ENCODE results near the gene ARHGAP15. TPM values are rescaled to one million over a fixed set of nuclear protein-coding genes. Genes with fewer than 3 reads are reported as not detected.

The ARHGAP15 gene
- total RNA-seq, 1 experiment from 2014 or later = 0.42 TPM

DNA sequence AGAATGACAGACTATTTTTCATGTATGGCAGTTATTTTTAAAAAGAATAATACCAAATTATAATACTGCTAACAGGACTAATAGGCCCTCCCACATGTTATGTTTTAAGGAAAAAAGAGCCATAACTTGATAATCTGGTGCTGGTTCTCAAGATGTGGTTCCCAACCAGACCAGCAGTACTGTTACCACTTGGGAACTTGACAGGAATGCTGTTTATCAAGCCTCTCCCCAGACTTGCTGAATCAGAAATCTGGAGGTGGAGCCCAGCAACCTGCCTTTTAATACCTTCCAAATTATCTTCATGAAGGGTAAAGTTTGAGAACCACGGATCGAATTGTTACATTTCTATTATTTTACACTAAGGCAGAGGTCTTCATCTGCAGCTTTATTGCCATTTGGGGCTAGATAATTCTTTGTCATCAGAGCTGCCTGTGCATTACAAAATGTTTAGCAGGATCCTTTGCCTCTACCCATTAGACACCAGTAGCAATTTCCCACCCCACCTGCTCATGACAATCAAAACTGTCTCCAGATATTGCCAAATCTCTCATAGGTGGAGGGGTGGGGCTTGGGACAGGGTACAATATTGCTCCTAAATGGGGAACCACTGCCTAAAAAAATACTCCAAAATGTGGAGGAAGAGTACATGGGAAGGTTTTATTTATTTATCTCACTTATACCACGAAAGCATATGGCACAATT lies 629.6 kb downstream of the ARHGAP15 start:
- no peaks in the 10 kb centered on the region for H3K9me3 ChIP-seq (ENCODE audit: control insufficient read depth in 1 of 2, insufficient read depth in 1 of 2, low read depth in 1 of 2, low read length in 2 of 2)
- H3K9me2 ChIP-seq (ENCODE audit: insufficient read depth) = no peaks in the 10 kb centered on the region
- DNase-seq (ENCODE audit: low read depth, low spot score) = no peak
- ATAC-seq = no peak
- H2AFZ ChIP-seq (ENCODE audit: low read depth, low read length, poor library complexity, severe bottlenecking) = no peak overlapping the region
- no peaks in the 10 kb centered on the region for H3K27me3 ChIP-seq (ENCODE audit: insufficient read depth, low read length)
- intact Hi-C loops (cut with micrococcal nuclease) = no loop called here
- H3K4me2 ChIP-seq (ENCODE audit: low read length) = no peak overlapping the region
- H3K9ac ChIP-seq (ENCODE audit: low read length) = no peak overlapping the region
- BruUV-seq (replicated peaks) = no TSS peak
- TF ChIP-seq POLR2A (IDR thresholded peaks at IDR 0.05; ENCODE audit: borderline replicate concordance, extremely low read depth, insufficient read depth, insufficient read length) (no peak), EGR1 (IDR thresholded peaks at IDR 0.05; ENCODE audit: low read depth) (no peak), CEBPB (IDR thresholded peaks at IDR 0.05; ENCODE audit: low read depth) (no peak)
- TF ChIP-seq, protein P1, sequence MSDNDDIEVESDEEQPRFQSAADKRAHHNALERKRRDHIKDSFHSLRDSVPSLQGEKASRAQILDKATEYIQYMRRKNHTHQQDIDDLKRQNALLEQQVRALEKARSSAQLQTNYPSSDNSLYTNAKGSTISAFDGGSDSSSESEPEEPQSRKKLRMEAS (IDR thresholded peaks at IDR 0.05) = no peak
- H3K79me2 ChIP-seq (ENCODE audit: insufficient read depth, low read length) = no peaks in the 10 kb centered on the region
- no peak overlapping the region for H3K27ac ChIP-seq (ENCODE audit: low read depth, low read length)
- ChIA-PET POLR2A (no interaction called here), CTCF (no interaction called here), RAD21 (ENCODE audit: low non-redundant PET in 1 of 2, low total read pairs in 2 of 2, uncharacterized antibody in 2 of 2, unreplicated experiment in 2 of 2) (no interaction called here)
- H3K4me1 ChIP-seq (ENCODE audit: control insufficient read depth in 1 of 2, insufficient read depth in 2 of 2, low read length in 2 of 2) = no peaks in the 10 kb centered on the region
- H3K36me3 ChIP-seq (ENCODE audit: control insufficient read depth in 1 of 2, insufficient read depth in 2 of 2, low read length in 2 of 2) = no peaks in the 10 kb centered on the region
- H3K4me3 ChIP-seq (replicated peaks in 1 of 2; ENCODE audit: low read depth in 1 of 2, low read length in 2 of 2) = no peak overlapping the region
- H4K20me1 ChIP-seq (ENCODE audit: insufficient read depth) = no peaks in the 10 kb centered on the region

DNA sequence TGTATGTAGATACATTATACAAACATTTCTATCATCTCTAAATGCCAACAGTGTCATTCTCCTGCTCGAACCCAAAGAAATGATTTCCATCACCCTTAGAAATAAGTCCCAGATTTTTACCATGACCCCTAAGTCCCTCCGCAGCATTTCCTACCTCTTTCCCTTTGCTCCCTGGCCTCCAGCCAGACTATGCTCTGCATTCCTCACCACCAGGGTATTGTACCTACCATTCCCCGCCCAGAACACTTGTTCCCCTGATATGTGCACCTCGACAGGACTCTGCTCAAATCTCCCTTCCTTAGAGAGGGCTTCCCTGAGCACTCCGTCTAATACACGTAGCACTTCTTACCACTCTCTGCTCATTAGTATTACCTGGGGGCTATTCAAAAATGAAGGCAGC lies 630.2 kb downstream of the ARHGAP15 start:
- Histone ChIP-seq H3K9me3 (ENCODE audit: control insufficient read depth in 1 of 2, insufficient read depth in 1 of 2, low read depth in 1 of 2, low read length in 2 of 2) (no peaks in the 10 kb centered on the region), H3K9ac (ENCODE audit: low read length) (no peak overlapping the region), H2AFZ (ENCODE audit: low read depth, low read length, poor library complexity, severe bottlenecking) (no peak overlapping the region), H3K27ac (ENCODE audit: low read depth, low read length) (no peak overlapping the region), H3K9me2 (ENCODE audit: insufficient read depth) (no peaks in the 10 kb centered on the region), H3K4me1 (ENCODE audit: control insufficient read depth in 1 of 2, insufficient read depth in 2 of 2, low read length in 2 of 2) (no peaks in the 10 kb centered on the region), H3K36me3 (ENCODE audit: control insufficient read depth in 1 of 2, insufficient read depth in 2 of 2, low read length in 2 of 2) (no peaks in the 10 kb centered on the region), H3K4me2 (ENCODE audit: low read length) (no peak overlapping the region), H3K27me3 (ENCODE audit: insufficient read depth, low read length) (no peaks in the 10 kb centered on the region), H3K4me3 (replicated peaks in 1 of 2; ENCODE audit: low read depth in 1 of 2, low read length in 2 of 2) (no peak overlapping the region), H3K79me2 (ENCODE audit: insufficient read depth, low read length) (no peaks in the 10 kb centered on the region), H4K20me1 (ENCODE audit: insufficient read depth) (no peaks in the 10 kb centered on the region)
- RAD21 ChIA-PET (ENCODE audit: low non-redundant PET in 1 of 2, low total read pairs in 2 of 2, uncharacterized antibody in 2 of 2, unreplicated experiment in 2 of 2) = no interaction called here
- POLR2A ChIA-PET = no interaction called here
- CTCF ChIA-PET = no interaction called here
- BruUV-seq (replicated peaks) = no TSS peak
- TF ChIP-seq YY1 (IDR thresholded peaks at IDR 0.05; ENCODE audit: extremely low read depth, insufficient replicate concordance, low read depth, low read length) = no peak
- no peak for TF ChIP-seq SRF (IDR thresholded peaks at IDR 0.05; ENCODE audit: low read depth)
- DNase-seq (ENCODE audit: low read depth, low spot score) (no peak), ATAC-seq (no peak)
- intact Hi-C loops (cut with micrococcal nuclease) = no loop called here
